Cerebellar cortex (tissue), 1 donor: Measurements from ENCODE around the gene GRIA4.
A peak's percentile ranks its signal among the peaks of the same experiment; 100 is the strongest.

Source experiments
- DNase-seq: peaks from one replicate; pipeline ENCODE4 v3.0.0-alpha.2; 2015; ENCODE audit warnings: low spot score

GRIA4 gene

GRCh38 chr11:105639527-105639926, 29.7 kb downstream of the GRIA4 start:
- DNase-seq: no peak

DNA sequence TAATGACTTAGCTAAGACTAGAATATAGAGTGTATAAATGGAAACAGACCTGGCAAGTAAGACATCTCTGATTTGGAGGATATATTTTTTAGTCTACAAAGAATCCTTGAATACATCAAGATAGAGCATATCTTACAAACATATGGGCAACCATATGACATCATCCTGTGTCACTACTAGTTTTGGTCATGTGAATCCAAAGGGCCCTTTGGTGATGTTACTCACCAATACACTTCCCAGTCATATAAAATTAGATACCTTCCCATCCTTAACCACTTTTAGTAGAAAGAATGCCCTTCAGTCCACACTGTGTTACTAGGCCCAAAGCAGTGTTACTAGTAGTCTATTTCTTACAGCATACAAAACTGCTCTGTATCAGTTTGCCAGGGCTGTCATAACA, 31.6 kb downstream of the GRIA4 start:
- no peak for DNase-seq

DNA sequence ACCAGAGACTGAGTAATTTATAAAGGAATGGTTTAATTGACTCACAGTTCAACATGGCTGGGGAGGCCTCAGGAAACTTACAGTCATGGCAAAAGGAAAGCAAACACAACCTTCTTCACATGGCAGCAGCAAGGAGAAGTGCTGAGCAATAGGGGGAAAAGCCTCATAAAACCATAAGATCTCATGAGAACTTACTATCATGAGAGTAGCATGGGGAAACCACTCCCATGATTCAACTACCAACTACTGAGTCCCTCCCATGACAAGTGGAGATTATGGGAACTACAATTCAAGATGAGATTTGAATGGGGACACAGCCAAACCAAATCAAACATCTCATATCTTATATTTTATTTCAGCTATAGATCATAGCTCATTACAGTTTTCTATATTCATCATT, 33.0 kb downstream of the GRIA4 start:
- DNase-seq: no peak

DNA sequence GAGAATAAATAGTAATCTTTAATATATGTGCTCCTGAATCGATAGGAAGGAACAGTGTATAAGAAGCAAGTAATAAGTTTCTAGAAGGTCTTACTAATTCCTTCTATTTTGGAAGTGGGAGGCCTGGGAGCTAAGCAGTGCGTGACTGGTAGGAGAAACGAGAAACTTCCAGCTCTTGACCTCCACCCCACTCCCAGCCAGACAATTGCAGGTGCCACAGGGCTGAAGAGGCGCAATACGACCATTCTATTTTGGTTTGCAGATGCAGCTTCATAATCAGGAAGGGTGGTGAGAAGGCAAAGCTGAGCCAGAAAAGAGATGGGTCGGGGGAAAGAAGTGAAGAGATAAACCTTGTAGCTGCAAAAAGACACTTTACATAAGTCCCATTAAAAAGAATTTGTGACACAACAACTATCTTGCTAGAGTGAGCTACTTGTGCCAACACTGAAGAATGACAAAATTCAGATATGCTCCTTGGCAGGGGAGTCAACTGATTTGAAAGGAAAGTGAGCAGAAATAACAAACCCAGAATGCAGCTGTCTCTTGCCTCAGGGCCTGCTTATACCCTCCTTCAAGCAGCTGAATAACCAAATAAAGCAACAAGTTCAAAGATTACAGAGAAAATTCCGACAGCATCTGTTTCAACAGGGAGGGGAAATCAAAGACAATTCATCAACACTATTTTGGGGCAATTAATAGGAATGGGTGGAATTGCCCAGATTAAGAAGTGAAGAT, 35.1 kb downstream of the GRIA4 start:
- no peak for DNase-seq

DNA sequence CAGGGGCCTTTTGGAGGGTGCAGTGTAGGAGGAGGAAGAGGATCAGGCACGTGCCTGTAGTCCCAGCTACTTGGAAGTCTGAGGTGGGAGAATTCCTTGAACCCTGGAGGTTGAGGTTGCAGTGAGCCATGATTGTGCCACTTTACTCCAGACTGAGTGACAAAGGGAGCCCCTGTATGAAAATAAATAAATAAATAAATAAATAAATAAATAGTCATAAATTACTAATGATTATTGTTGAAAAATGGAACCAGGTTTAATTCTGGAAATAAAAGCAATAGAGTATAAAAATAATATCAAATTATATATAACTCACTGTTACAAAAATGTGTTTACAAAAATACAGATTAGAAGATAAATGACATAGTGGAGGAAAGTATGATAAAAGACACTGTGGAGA, 37.9 kb downstream of the GRIA4 start:
- no peak for DNase-seq

- DNase-seq: peak; percentile 52
Measured at GRCh38 chr11:105648762-105649161, 38.9 kb downstream of the GRIA4 start.

- peak; percentile 70 for DNase-seq
Measured at GRCh38 chr11:105665281-105665680, 55.4 kb downstream of the GRIA4 start.

DNA sequence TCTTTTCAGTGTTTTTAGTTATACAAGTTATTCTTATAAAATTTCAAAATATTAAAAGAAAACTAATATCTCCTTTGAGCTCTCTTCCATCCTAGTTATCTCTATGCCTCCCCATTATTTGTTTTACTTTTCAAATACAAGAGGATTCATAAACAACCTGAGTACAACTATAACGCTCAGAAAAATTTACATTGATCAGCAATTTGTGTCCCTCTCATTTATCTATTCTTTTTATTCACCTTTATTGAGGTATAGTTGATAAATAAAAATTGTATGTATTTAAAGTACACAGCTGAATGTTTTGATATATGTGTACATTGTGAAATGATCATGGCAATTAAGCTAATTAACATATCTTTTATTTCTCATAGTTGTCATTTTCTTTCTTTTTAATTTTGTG, 57.6 kb downstream of the GRIA4 start:
- DNase-seq: no peak

GRCh38 chr11:105670811-105671210, 60.9 kb downstream of the GRIA4 start:
- no peak for DNase-seq

- DNase-seq: no peak
Measured at GRCh38 chr11:105673089-105673488, 63.2 kb downstream of the GRIA4 start.

- DNase-seq: no peak
Measured at GRCh38 chr11:105689631-105690030, 79.8 kb downstream of the GRIA4 start.

GRCh38 chr11:105690467-105690866, 80.6 kb downstream of the GRIA4 start:
- no peak for DNase-seq

DNA sequence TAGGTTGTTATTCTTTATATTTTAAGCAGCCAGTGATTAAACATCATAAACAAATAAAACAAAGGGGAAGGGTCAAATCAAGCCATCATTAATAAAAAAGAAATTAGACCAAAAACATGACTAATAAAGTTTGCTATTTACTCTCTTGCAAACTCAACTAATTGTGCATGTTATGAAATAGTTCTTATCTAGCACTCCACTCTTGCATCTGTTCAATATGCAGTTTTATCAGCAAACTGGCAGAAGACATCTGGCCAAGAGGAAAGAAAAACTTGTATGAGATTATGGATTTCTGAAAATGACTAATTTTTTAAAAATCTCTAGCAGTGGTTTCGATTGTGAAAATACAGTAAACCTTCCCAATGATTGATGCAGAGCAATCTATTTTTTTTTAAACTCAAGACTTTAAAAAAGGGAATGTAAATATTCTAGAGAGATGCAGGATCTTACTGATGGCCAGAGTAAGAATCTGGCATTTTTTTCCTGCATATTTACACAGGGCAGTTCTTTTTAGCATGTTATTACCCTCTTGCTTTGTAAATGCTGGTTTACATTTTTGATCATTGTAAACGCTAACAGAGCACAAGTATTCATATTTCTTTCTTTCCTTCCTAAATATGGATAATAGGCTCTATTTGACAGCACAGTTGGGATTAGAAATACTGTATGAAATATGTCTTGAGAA, 83.3 kb downstream of the GRIA4 start:
- no peak for DNase-seq

GRCh38 chr11:105696000-105696399, 86.1 kb downstream of the GRIA4 start:
- no peak for DNase-seq

- no peak for DNase-seq
Measured at GRCh38 chr11:105697291-105697690, 87.4 kb downstream of the GRIA4 start.

DNA sequence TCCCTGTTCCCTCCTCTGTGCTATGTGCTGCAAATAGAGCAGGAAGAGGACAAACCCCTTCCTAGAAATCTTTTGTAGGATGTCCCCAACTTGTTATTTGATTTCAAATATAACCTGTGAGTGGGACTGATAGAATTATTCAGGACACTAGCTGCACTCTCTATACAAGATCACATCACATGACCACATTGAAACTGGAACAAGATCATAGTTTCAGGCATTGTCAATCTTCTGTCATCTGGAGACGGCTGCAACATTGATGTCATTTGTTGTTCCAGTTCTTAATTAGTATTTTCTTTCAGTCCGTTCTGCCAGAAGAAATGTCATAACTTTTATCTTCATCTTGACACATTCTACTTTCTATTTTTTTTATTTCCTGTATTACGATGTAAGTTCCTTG, 89.3 kb downstream of the GRIA4 start:
- DNase-seq: no peak

- no peak for DNase-seq
Measured at GRCh38 chr11:105700271-105700670, 90.4 kb downstream of the GRIA4 start.

- no peak for DNase-seq
Measured at GRCh38 chr11:105701098-105701497, 91.2 kb downstream of the GRIA4 start.

DNA sequence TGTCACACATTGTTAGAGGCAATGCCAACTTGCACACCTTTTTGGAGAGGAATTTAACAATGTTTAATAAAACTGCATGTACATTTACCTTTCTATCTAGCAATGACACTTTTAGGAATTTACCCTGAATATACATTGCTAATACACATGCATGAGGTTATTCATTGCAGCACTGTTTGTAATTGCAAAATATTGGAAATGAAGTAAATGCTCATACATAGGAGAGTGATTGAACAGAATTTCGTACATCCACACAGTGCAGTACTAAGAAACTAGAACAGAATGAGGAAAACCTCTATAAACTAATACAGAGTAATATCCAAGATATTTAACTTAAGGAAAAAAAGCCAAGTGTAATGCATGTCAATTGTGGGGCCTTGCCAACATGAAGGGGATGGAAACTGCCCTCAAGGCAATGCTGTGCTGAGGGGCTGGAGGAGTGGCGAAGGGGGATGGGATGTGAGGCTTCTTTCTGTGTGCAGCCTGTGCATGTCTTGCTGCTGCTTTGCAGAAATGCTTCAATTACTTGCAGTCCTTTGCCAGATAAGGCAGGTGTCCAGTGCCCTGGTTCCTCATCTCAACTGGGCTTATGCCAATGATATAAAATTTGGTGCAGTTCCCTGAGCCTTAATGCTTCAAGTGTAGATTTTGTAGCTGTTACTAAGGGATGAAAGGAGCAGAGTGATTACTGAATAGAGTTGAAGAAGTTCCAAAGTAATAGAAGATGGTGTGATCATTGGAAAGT, 96.1 kb downstream of the GRIA4 start:
- peak; percentile 94 for DNase-seq

- DNase-seq: no peak
Measured at GRCh38 chr11:105713106-105713505, 103.2 kb downstream of the GRIA4 start.

DNA sequence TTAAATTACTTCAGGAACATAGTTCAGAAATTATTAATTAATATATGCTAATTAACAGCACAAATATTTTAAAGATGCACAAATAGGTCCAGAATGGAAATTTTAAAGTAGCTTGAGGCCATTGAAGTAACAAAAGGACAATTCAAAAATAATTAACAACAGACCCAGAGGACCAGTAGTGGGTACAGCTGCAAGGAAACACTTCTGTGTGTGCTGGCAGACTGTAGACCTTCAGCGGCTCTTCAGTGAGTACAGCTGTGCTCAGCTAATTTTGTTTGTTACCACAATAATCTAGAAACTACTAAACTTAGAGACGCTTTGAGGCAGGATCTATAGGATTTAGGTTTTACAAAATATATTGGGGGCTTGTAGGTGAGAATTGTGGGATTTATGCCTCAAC, 103.8 kb downstream of the GRIA4 start:
- DNase-seq: no peak

DNA sequence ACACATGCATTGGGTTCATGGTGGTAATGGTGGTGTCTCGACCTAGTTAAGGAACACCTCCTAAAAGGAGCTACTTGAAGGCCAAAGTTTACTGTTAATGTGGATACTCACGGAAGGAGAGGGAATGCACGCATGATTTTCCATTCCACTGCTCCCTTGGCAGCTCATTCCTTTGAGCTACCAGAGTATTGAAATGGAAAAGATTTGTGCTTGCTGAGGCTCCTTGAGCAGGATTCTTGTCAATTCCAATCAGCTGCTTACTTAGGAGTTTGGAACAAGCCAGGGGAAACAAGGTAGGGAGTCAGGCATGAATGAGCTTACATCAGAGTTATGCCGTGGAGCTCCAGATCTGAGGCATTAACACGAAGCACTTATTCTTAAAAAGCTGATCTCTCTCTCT, 108.8 kb downstream of the GRIA4 start:
- DNase-seq: peak; percentile 49
